Right renal pelvis (tissue), 4 donors: ENCODE measurements around the gene GRIA4. TPM values are rescaled to one million over a fixed set of nuclear protein-coding genes. Genes with fewer than 3 reads are reported as not detected.

Source experiments
- DNase-seq, 4 donors: peaks; one replicate each; pipeline ENCODE4 v3.0.0-alpha.2; 2013; ENCODE audit warnings: low read depth in 4 of 4, low spot score in 3 of 4, missing footprints in 1 of 4
- polyA plus RNA-seq, 4 donors: library from polyadenylated mRNA; unstranded; fragments of 120-200 nt; gene quantifications; one replicate each; pipeline ENCODE4 v1.2.1, GENCODE V29; 2013; ENCODE audit not compliant: insufficient read length in 4 of 4

The GRIA4 gene
- polyA plus RNA-seq, result 1 to 10 TPM in 2 of 4 donors, under 1 TPM in 2; 0.45 to 1.3 (median 1.0) TPM

DNA sequence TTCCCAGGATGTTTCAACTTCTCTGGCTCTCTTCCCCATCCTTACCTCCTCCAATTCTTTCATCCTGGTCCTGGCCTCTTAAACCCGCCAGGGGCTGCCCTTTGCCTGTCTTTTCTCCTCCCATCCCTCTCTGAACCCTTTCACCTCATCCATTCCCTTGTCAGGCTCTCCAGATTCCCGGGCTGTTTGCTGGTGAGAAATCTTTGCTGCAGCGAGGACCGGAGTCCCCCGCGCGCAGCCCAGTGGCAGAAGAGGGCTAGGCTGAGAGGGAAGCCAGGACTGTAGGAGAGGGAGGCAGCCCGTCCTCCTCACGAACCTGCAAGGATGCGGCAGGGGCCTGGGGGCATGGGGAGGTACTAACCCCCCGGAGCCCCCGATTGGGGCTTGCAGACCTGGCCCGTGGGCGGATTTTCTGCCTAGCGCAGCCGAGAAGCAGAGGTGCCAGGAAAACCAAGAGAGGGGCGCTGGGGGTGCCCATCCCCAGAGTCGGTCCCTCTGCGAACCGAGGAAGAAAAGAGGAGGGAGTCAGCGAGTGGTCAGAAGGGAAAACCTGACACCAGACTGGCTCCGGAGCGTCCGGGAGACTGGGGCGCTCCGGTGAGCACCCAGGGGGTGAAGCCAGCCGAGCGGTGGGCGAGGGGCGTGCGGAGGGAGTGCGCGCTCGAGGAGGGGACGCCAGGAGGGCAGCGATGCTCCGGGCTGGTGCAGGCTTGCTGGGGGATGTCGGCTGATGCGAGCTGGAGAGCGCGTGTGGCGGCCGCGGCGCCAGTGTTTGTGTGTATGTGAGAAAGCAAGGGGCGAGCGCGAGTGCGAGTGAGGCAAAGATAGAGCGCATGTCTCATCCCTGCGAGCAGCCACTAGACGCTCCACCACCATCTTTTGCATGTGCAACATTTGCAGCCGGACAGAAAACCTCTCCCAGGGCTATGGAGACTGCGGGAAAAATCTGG is at the start of gene GRIA4:
GRIA4 (plus strand) TSS at position 242 of the 950 bp plus-strand sequence. CDS start 925 bp downstream, outside the sequence.
- DNase-seq, result no peak

DNA sequence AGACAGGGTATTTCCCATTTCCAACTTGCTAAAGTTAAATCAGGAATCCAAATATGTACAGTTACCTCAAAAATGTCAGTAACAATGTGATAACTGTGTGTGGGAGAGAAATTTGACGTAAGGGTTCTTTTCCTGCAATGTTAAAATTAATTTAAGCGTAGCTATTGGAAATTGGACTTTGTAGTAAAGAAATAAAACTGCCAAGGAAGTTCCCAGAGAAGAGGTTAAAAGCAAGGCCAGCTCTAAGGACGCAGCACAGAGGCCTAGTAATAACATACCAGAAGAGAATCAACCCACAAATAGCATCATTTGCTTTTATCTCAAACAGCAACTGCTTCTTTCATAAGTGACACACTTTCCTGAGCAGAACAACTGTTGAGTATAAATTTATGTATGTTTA is 36.8 kb upstream of the GRIA4 start:
- no peak for DNase-seq

DNA sequence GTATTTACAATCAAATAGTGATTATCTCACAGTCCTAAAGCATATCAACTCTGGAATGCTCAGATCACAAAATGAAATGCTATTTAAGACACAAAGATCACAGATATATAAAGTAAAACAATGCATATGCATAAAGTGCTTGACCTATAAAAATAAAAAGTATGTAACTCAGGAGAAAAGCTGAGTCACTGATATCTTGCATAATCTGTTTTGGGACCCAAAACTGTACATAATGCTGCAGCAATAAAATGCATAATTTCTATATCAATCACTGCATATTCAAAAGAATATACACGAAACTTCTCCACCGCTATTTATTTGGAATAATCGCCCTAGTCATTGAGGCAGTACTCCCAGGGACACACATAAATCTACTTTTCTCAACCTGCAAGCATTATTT is 34.9 kb upstream of the GRIA4 start:
- DNase-seq, result no peak

DNA sequence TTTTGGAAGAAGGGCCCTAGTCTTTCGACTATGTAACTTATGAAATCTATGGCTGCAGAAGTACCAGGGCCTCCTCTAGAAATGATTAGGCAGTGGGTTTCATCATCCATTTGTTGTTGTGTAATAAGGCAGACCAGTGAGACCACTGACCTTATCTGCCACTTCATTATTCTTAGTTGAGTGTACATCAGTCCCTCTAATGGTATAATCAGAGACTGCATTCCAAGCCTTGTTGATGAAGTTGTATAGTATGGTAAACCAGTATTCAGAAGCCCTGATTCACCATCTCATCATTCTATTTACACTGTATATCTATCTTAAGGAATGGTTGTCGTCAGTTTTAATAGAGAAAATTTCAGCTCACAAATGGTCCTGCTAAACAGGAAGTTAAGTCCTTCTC is 32.2 kb upstream of the GRIA4 start:
- DNase-seq, result no peak

DNA sequence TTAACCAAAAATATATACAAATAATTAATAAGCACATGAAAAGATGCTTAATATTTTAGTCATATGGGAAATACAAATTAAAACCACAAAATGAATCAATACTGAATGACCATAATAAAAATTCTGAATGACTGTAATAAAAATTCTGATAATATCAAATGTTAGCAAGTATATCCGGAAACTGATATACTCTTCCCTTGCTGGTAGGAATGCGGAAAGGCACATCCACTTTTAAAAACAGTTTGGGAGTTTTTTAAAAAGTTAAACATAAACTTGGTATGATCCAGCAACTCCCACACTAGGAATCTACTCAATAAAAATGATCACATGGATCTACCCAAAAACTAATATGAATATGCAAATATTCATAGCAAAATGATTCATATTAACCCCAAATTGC is 30.8 kb upstream of the GRIA4 start:
- DNase-seq, result no peak

DNA sequence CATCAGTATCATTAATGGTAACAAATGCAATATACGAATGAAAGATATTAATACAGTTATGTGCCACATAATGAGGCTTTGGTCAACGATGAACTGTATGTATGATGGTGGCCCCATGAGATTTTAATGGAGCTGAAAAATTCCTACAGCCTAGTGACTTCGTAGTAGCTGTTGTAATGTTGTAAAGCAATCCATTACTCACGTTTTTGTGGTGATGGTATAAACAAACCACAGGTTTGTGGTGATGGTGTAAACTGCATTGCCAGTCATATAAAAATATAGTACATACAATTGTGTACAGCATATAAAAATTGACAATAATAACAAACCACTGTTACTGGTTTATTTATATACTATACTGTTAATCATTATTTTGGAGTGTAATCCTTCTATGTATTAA is 27.4 kb upstream of the GRIA4 start:
- no peak for DNase-seq

DNA sequence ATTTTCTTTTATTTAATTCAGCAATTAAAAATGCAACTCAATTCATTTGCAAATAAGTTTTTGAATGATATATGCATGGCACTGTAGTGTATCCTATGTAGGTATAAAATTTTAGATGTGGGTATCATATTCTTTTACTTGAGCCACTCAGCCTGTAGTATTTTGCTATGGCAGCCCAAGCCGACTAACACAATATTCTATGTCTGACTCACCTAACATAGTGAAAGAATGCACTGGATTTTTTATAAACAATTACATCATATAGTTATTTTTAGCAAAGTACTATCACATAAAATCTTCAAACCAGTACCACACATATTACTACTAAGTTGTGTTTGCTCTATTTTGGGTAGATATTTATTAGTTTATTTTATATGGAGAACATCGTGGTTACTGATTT is 21.9 kb upstream of the GRIA4 start:
- no peak for DNase-seq

DNA sequence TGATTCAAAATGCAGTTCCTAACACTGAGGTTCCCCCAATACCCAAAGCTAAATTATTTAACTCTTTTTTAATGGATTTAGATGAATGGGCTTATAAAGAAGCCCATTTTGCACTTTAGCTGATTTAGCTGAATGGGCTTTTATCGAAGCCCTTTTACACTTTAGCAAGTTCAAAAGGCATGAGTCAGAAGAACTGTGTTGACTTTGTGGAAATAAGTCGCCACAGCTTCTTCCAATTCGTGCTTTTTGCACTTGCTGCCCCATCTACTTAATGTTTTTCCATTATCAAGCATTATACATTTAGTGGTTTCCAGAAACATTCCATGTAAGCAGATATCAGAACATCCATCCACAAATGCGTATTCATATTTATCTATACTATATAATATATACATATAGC is 20.5 kb upstream of the GRIA4 start:
- no peak for DNase-seq

DNA sequence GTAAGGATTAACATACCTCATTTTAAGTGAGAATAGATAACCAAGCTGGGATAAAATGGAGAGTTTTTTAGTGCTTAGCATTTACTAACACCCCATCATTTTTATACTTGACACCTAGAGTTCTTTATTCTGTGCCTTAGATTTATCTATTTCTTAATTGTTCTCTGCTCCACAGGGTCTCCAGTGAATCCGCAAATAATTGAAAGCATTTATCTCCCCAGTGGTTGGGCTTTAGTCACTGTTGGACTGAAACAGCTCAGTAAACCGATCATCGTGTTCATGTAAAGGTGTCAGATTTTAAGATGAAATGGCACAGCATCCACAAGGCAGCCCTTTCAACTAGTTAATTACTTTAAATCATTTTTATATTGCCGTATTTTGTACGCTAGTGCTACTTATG is 17.8 kb upstream of the GRIA4 start:
- no peak for DNase-seq

DNA sequence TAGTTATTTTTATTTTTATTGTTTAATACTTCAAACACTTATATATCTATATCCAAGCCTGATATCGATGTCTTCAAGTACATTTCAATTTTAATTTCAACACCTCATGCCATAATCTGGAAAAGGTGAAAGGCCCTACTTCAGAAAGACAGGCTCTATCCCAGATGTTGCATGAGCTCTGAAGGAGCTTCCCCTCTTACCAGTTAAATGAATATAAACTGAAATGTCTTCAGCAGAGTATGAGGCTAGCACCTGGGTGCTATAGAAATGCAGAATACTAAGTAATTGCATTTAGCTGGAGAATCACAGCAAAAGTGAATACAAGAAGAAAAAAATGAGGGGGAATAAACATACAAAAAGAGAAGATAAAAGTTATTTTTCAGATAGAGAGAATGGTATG is 11.5 kb upstream of the GRIA4 start:
- DNase-seq, result no peak

DNA sequence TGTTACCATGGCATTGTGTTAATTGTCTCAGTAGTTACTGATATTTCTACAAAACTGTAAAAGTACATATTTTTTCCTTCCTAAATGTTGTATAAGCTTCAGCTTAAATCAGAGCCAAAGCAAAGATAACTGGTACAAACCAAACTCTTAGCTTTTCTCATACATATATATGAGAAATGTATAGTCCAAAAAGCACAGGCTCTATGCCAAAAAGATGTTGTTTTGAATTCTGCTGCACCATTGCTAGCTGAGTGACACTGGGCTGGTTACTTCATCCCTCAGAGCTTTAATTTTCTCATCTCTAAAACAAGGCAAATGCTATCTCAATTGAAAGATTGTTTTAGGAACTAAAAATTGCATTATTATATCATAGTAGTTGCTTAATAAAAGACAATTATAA is 6.7 kb upstream of the GRIA4 start:
- DNase-seq, result no peak

DNA sequence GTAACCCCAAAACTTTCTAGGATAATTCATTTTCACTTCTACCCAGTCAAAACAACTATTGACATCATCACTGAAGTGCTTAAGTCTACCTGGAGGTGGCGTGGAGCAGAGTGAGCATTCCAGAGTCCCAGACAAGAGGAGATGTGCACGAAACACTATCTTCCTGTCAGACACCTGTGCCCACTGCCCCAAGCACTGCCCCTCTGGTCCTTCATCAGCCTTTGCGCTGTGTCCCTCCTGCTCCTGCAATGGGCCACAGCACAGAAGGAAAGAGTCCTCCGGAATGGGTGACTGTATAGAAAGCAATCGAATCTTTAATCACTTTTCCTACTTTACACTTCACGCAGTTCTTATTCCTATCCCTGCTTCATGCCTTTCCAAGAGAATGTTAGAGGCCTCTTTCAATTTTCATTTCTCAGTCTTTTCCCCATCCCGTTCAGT is 512 bp upstream of the GRIA4 start:
- DNase-seq, result no peak

DNA sequence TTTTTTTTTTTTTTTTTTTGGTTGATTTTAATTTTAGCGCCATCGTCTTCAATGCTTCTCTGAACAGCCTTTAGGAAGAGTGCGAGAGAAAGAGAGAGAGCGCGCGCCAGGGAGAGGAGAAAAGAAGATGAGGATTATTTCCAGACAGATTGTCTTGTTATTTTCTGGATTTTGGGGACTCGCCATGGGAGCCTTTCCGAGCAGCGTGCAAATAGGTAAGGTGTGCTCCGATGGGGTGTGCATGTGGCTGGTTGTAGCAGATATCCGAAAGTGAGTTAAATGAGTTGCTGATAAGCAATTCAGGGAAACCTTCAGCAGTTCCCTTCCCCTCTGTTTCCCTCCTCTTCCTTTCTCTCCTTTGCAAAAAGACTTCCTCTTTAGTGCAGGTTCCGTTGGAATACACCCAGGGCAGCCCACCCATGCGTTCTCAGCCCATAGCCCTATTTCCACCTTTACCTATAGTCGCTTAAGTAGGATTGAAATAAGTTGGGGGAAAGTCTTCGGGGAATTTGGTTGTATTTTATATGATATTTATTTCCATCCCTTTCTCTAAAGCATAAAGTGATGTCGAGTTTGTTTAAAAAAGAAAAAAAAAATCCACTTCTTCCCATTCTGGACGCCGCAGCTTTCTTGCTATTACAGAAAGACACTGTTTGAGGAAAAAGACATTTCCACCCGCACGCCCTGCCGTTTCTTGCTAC is 1.1 kb downstream of the GRIA4 start:
- no peak for DNase-seq

DNA sequence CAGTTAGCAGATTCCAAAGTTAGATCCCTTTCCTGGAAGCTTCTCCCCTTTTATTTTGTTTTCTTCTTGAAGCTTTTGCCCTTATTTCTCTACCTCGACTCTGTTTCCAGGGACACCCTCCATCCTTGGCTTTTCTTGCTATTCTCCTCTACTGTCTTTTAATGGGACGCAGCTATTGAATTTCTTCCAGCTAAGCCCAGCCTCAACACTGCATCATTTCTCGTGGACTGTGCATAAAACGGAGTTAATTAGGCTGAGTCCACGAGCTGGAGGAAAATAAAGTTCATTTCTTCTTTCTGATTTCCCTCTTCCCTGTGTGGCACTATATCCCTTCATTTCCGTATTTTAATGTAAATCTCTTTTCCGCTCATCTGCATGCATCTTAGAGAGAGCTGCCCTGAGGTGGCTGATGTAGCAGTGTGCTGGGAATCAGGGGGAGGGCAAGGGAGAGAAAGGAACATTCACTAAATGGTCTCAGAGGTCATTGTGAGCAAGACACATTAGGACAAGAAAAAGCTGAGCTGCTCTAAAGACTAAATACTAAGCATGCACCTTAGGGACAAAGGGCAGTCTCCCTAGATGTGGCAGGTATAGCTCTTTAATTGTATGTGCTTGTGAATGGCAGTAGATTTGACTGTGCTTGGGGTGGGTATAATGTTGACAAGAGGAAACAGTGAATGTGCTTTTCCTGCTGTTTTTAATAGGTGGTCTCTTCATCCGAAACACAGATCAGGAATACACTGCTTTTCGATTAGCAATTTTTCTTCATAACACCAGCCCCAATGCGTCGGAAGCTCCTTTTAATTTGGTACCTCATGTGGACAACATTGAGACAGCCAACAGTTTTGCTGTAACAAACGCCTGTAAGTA is 1.9 kb downstream of the GRIA4 start:
- DNase-seq, result no peak

DNA sequence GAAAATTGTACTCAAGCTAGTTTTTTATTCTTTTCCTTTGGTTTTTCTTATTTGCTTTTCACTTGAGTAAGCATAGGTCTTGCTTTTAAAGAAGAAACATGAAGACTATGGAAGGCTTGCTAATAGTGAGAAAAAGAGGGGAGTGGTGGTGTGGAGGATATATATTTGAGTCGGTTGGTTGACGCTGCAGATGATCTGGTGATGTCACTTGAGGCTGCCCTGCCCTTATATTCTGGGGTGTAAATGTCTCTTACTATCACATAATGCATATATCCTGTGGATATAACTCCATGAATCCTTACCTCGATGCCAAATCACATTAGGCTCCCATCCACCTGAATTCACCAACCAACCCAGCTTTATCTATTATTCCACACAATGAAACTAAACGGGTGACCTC is 2.9 kb downstream of the GRIA4 start:
- DNase-seq, result no peak

DNA sequence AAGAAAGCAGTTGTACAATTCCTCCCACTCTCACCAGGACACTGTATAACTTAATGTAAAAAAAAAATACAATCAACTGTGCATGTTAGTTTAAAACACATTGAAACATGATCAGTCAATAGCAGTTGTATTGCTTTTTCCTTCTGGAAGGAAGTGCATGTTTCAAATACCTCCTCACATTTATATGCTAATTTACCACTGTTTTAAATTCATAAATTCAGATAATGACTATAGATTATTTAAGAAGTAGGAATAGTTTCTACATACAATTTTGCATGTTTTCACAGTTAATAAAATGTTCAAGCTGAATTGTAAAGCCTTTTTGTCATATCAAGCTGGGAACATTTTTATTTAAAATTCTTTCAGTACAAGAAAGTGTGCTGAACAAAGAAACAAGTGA is 3.3 kb downstream of the GRIA4 start:
- DNase-seq, result no peak

DNA sequence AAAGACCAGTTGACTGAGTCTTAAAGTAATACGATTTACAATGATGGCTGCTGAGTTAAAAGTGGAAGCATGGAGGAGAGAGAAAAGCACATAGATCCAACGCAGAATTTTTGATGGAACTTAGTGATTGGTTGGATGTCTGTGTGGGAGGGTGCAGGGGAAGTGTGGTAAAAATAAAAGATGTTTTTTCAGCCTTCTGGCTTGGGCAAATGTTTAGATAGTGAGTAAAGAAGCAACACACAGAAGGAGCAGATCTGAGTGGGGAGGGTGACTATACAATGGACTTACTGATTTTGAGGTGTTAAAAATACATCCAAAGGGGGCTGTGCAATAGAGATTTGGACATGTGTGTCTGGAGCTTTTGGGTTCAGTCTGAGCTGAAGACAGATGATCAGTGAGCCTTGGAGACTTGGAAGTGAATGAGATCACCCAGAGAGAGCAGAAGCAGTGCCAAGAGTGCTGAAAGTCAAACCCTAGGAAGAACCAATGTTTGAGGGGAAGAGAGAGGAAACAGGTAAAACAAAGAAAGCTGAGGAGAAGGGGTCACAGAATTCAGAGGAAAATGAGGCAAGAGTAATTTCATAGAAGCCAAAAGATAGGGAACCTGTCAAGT is 8.6 kb downstream of the GRIA4 start:
- no peak for DNase-seq

DNA sequence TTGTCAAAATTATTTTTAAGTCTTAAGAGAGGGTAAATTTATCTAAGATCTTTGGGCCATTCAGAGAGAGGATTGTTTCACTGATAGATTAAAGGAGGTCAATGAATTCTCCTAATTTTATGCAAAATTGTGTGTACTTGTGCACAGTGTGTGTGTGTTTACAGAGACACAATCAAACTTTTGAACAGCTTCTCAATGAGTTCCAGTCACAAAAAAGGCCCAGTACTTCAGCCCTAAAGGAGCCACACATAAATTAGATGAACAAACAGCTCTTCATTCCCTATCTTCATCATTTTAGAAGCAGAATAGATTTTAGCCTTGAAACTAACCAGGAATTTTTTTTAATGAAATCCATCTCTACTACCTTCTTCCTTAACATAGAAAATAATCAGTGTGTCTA is 9.7 kb downstream of the GRIA4 start:
- DNase-seq, result no peak

DNA sequence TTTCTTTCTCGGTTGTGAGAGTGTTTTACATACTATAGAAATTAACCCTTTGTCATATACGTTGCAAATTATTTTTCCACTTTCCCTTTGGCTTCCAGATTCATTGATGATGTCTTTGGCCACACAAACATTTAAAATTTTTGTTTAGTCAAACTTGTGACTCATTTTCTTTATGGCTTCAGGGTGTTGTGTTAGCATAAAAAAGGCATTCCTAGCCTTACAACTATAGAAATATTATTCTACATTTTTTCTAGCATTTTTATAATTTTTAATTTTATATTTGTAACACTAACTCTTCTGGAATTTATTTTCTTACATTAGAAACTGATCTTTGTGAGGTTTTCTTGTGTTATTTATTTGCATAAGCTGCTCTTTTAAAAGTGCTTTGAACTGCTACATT is 12.1 kb downstream of the GRIA4 start:
- no peak for DNase-seq

DNA sequence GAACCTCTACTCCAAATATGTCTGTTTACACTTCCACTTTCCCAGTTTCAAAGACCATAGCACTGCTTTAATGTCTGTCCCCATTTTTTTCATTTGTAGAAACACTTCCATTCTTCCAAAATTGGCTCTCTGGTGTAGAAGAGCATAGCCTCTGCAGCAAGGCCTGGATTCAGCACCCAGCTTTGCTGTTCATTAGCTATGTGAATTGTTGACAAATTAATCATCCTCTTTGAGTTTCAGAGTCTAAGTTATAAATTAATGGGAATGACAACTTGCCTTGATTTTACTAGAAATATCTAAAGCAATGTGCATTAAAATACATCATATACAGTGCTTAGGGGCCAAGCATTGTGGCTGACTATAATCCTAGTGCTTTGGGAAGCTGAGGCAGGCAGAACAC is 22.4 kb downstream of the GRIA4 start:
- DNase-seq, result no peak
